ENCODE data around the gene HS6ST2.

Gene HS6ST2

DNA sequence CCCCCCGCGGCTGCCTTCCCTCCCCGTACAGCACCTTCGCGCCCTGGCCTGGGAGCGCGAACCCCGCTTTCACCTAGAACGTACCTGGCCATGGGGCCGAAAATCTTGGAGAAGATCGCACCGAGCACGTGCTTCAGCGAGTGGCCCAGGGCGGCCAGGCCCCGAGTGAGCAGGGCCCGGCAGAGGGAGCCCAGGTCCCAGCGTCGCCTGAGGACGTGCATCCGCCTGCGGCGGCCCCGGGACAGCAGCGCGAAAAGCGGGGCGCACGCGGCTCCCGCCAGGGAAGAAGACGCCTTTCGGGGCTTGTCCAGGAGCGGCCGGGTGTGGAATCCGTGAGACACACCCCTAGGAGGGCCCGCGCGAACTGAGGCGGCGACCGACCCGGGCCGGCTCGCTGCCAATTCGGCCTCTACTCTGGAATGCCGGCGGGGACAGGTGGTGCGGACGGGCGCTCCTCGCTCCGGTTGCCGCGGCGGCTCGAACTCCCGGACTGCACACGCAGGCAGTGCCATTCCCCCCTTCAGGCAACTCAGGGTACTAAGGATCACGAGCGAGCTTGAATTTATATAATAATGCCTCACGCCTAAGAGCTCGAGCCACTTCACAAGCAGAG is at the start of gene HS6ST2 (continued):
- TF ChIP-seq ZNF518A (tag by site-specific recombination; conservative IDR thresholded peaks at IDR 0.05; ENCODE audit: low read depth) (no peak), ZNF335 (tag by site-specific recombination; conservative IDR thresholded peaks at IDR 0.05) (peak; percentile 83), ZBTB17 (tag by site-specific recombination; IDR thresholded peaks at IDR 0.05) (peak; percentile 35; the same call in 1 of the 2 replicates), ZNF549 (tag by site-specific recombination; IDR thresholded peaks at IDR 0.05) (no peak), ZNF121 (tag by site-specific recombination; IDR thresholded peaks at IDR 0.05) (no peak; the same call in 1 of the 2 replicates), SP2 (tag by site-specific recombination; IDR thresholded peaks at IDR 0.05) (0 out of 2 replicates have a peak, but pooled peaks have one; percentile 7), GLIS1 (tag by site-specific recombination; IDR thresholded peaks at IDR 0.05) (peak; percentile 51; the same call in 1 of the 2 replicates), ZNF133 (tag by site-specific recombination; IDR thresholded peaks at IDR 0.05) (no peak), ZNF311 (tag by site-specific recombination; IDR thresholded peaks at IDR 0.05; ENCODE audit: borderline replicate concordance) (no peak), ZBTB26 (tag by site-specific recombination; optimal IDR thresholded peaks at IDR 0.05) (peak; percentile 89), KLF10 (tag by site-specific recombination; IDR thresholded peaks at IDR 0.05) (peak; percentile 64), ZSCAN4 (tag by site-specific recombination; IDR thresholded peaks at IDR 0.05) (no peak), MYNN (tag by site-specific recombination; IDR thresholded peaks at IDR 0.05; ENCODE audit: borderline replicate concordance) (no peak), KLF9 (tag by site-specific recombination; IDR thresholded peaks at IDR 0.05; ENCODE audit: low read depth) (0 out of 2 replicates have a peak, but pooled peaks have one; percentile 58), ZNF404 (tag by site-specific recombination; IDR thresholded peaks at IDR 0.05) (no peak), ZBTB11 (tag by site-specific recombination; conservative IDR thresholded peaks at IDR 0.05; ENCODE audit: low read depth) (0 out of 2 replicates have a peak, but pooled peaks have one; percentile 16), ZNF114 (tag by site-specific recombination; IDR thresholded peaks at IDR 0.05) (no peak), KLF8 (tag by site-specific recombination; IDR thresholded peaks at IDR 0.05) (peak; percentile 45; the same call in 1 of the 2 replicates), ZNF274 (IDR thresholded peaks at IDR 0.05; ENCODE audit: low read length) (no peak), ZNF274 (tag by site-specific recombination; IDR thresholded peaks at IDR 0.05; ENCODE audit: borderline replicate concordance) (no peak), ZBTB48 (tag by site-specific recombination; IDR thresholded peaks at IDR 0.05) (0 out of 2 replicates have a peak, but pooled peaks have one; percentile 25), IKZF3 (tag by site-specific recombination; IDR thresholded peaks at IDR 0.05) (no peak)
- TF ChIP-seq, protein P1, sequence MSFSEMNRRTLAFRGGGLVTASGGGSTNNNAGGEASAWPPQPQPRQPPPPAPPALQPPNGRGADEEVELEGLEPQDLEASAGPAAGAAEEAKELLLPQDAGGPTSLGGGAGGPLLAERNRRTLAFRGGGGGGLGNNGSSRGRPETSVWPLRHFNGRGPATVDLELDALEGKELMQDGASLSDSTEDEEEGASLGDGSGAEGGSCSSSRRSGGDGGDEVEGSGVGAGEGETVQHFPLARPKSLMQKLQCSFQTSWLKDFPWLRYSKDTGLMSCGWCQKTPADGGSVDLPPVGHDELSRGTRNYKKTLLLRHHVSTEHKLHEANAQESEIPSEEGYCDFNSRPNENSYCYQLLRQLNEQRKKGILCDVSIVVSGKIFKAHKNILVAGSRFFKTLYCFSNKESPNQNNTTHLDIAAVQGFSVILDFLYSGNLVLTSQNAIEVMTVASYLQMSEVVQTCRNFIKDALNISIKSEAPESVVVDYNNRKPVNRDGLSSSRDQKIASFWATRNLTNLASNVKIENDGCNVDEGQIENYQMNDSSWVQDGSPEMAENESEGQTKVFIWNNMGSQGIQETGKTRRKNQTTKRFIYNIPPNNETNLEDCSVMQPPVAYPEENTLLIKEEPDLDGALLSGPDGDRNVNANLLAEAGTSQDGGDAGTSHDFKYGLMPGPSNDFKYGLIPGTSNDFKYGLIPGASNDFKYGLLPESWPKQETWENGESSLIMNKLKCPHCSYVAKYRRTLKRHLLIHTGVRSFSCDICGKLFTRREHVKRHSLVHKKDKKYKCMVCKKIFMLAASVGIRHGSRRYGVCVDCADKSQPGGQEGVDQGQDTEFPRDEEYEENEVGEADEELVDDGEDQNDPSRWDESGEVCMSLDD (tag by site-specific recombination; IDR thresholded peaks at IDR 0.05), result peak; percentile 39; the same call in 1 of the 2 replicates
- TF ChIP-seq, protein P2, sequence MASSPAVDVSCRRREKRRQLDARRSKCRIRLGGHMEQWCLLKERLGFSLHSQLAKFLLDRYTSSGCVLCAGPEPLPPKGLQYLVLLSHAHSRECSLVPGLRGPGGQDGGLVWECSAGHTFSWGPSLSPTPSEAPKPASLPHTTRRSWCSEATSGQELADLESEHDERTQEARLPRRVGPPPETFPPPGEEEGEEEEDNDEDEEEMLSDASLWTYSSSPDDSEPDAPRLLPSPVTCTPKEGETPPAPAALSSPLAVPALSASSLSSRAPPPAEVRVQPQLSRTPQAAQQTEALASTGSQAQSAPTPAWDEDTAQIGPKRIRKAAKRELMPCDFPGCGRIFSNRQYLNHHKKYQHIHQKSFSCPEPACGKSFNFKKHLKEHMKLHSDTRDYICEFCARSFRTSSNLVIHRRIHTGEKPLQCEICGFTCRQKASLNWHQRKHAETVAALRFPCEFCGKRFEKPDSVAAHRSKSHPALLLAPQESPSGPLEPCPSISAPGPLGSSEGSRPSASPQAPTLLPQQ (tag by site-specific recombination; IDR thresholded peaks at IDR 0.05), result peak; percentile 62
